Liver (tissue), 9 donors: ENCODE results near the gene CTTN. TPM values are rescaled to one million over a fixed set of nuclear protein-coding genes. Genes with fewer than 3 reads are reported as not detected.

Experiments
- DNase-seq: peaks from one replicate; pipeline ENCODE4 v3.0.0-alpha.2; 2017; ENCODE audit warnings: low spot score
- H3K27ac ChIP-seq, 2 donors: one replicate each; pipeline ENCODE4 v1.7.0; 2013; ENCODE audit warnings: inconsistent platforms in 2 of 2, low read length in 2 of 2, control low read depth in 1 of 2, low read depth in 1 of 2, mild to moderate bottlenecking in 1 of 2
- H3K27me3 ChIP-seq, 4 donors: one replicate each; pipeline versions ENCODE4 v1.6.1 to v1.7.0; 2013; ENCODE audit warnings: low read length in 3 of 4, inconsistent platforms in 1 of 4, mild to moderate bottlenecking in 1 of 4, moderate library complexity in 1 of 4; ENCODE audit not compliant: control insufficient read depth in 4 of 4, insufficient read depth in 4 of 4
- H3K36me3 ChIP-seq, 4 donors: one replicate each; pipeline versions ENCODE4 v1.6.1 to v1.7.0; 2013; ENCODE audit warnings: low read length in 3 of 4, mild to moderate bottlenecking in 3 of 4, low read depth in 1 of 4, moderate library complexity in 1 of 4; ENCODE audit not compliant: control insufficient read depth in 4 of 4, insufficient read depth in 3 of 4
- H3K4me1 ChIP-seq, 4 donors: one replicate each; pipeline versions ENCODE4 v1.6.1 to v1.7.0; 2013; ENCODE audit warnings: low read length in 3 of 4, mild to moderate bottlenecking in 3 of 4, moderate library complexity in 1 of 4; ENCODE audit not compliant: control insufficient read depth in 4 of 4, insufficient read depth in 4 of 4
- H3K4me3 ChIP-seq, 3 donors: one replicate each; pipeline versions ENCODE4 v1.6.1 to v1.7.0; 2013; ENCODE audit warnings: low read length in 3 of 3, control low read depth in 1 of 3, low read depth in 1 of 3, mild to moderate bottlenecking in 1 of 3
- H3K9ac ChIP-seq, 2 donors: one replicate each; pipeline ENCODE4 v1.7.0; 2013; ENCODE audit warnings: low read length in 2 of 2, mild to moderate bottlenecking in 2 of 2, moderate library complexity in 2 of 2, control low read depth in 1 of 2, low read depth in 1 of 2
- H3K9me3 ChIP-seq, 4 donors: one replicate each; pipeline versions ENCODE4 v1.6.1 to v1.7.0; 2013; ENCODE audit warnings: low read length in 3 of 4; ENCODE audit not compliant: control insufficient read depth in 4 of 4
- ATF3 ChIP-seq: IDR thresholded peaks from 2 replicates; pipeline ENCODE4 v1.6.1; 2016; ENCODE audit warnings: antibody characterized with exemption
- EGR1 ChIP-seq, 2 donors: IDR thresholded peaks; 2 replicates each; pipeline ENCODE4 v1.6.1; 2016 to 2018; ENCODE audit warnings: antibody characterized with exemption in 2 of 2, low read depth in 2 of 2
- FOXA1 ChIP-seq: IDR thresholded peaks from 2 replicates; pipeline ENCODE4 v1.6.1; 2016; ENCODE audit warnings: antibody characterized with exemption
- HNF4A ChIP-seq, 2 donors: conservative IDR thresholded peaks; 2 replicates each; pipeline ENCODE4 v1.6.1; 2016; ENCODE audit warnings: antibody characterized with exemption in 2 of 2, mild to moderate bottlenecking in 2 of 2
- HNF4G ChIP-seq: IDR thresholded peaks from 2 replicates; pipeline ENCODE4 v1.6.1; 2016; ENCODE audit warnings: antibody characterized with exemption
- JUND ChIP-seq, 2 donors: IDR thresholded peaks; 2 replicates each; pipeline ENCODE4 v1.6.1; 2016; ENCODE audit warnings: antibody characterized with exemption in 2 of 2
- MAX ChIP-seq: IDR thresholded peaks from 2 replicates; pipeline ENCODE4 v1.6.1; 2016; ENCODE audit warnings: antibody characterized with exemption
- NR2F2 ChIP-seq: IDR thresholded peaks from 2 replicates; pipeline ENCODE4 v1.6.1; 2016; ENCODE audit warnings: antibody characterized with exemption
- REST ChIP-seq: IDR thresholded peaks from 2 replicates; pipeline ENCODE4 v1.6.1; 2016; ENCODE audit warnings: antibody characterized with exemption, mild to moderate bottlenecking
- RXRA ChIP-seq, 2 donors: IDR thresholded peaks; 2 replicates each; pipeline ENCODE4 v1.6.1; 2017 to 2018; ENCODE audit warnings: antibody characterized with exemption in 2 of 2, mild to moderate bottlenecking in 1 of 2
- SP1 ChIP-seq: IDR thresholded peaks from 2 replicates; pipeline ENCODE4 v1.6.1; 2018; ENCODE audit warnings: antibody characterized with exemption, mild to moderate bottlenecking
- TAF1 ChIP-seq: conservative IDR thresholded peaks from 2 replicates; pipeline ENCODE4 v1.6.1; 2016; ENCODE audit warnings: antibody characterized with exemption, mild to moderate bottlenecking
- WGBS: extraction: QIAGEN DNeasy Blood & Tissue Kit; methylation state at CpG from one replicate; pipeline ENCODE4 v1.1.7; 2013; 5-methylcytosine and 5-hydroxymethylcytosine counted together
- polyA plus RNA-seq, 2 donors: library from polyadenylated mRNA; stranded (reverse) in 1 of 2; unstranded in 1 of 2; fragments of 200-250 nt in 1 of 2; fragments of >200 nt in 1 of 2; fragmentation: Nextera tagmentation in 1 of 2; extraction: Ambion mirVana in 1 of 2; gene quantifications; one replicate each; pipeline versions ENCODE4 v1.2.1 to v1.2.3, GENCODE V29; 2013 to 2015
- total RNA-seq, 2 donors: library from RNA; depleted of rRNA; stranded (reverse); fragments of >200 nt; gene quantifications; one replicate each; pipeline ENCODE4 v1.2.3, GENCODE V29; 2014
- donor health status: healthy.
- donor health status: healthy.
- donor health status: healthy.
- donor health status: healthy.
- donor health status: healthy.

The CTTN gene
- total and polyA plus RNA-seq, 4 donors = 38.7 to 136 (median 45.4) TPM

GRCh38 chr11:70458736-70459135 is 60.4 kb downstream of the CTTN start:
- no peak overlapping the region for H3K4me3 ChIP-seq
- no peaks in the 10 kb centered on the region for H3K27me3 ChIP-seq
- no peaks in the 10 kb centered on the region for H3K9me3 ChIP-seq
- H3K4me1 ChIP-seq = no peaks in the 10 kb centered on the region
- no peak for DNase-seq
- H3K36me3 ChIP-seq = no peaks in the 10 kb centered on the region
- WGBS = 86% methylated on average over 2 of the region's 2 CpGs
- TF ChIP-seq SP1 (no peak), TAF1 (no peak), RXRA (IDR thresholded peaks at IDR 0.05) (no peak), EGR1 (IDR thresholded peaks at IDR 0.05; ENCODE audit: low read depth in 2 of 2) (no peak), ATF3 (no peak), MAX (no peak), REST (no peak), NR2F2 (no peak), HNF4A (conservative IDR thresholded peaks at IDR 0.05) (no peak), JUND (IDR thresholded peaks at IDR 0.05) (no peak)
- no peak overlapping the region for H3K9ac ChIP-seq
- H3K27ac ChIP-seq = no peak overlapping the region

GRCh38 chr11:70460111-70460510 is 61.8 kb downstream of the CTTN start:
- no peak overlapping the region for H3K27ac ChIP-seq
- WGBS = 88% methylated on average over 4 of the region's 4 CpGs
- H3K4me1 ChIP-seq = no peaks in the 10 kb centered on the region
- H3K9me3 ChIP-seq = no peaks in the 10 kb centered on the region
- H3K36me3 ChIP-seq = no peaks in the 10 kb centered on the region
- H3K4me3 ChIP-seq = no peak overlapping the region
- DNase-seq = no peak
- no peak for TF ChIP-seq HNF4G
- TF ChIP-seq REST = no peak
- no peak for TF ChIP-seq EGR1 (IDR thresholded peaks at IDR 0.05; ENCODE audit: low read depth in 2 of 2)
- TF ChIP-seq MAX = no peak
- TF ChIP-seq FOXA1 = no peak
- no peak overlapping the region for H3K9ac ChIP-seq
- H3K27me3 ChIP-seq = no peaks in the 10 kb centered on the region
